SIG-M5 treated with dmso at 0.1 percent for 504 hours (cell line): Measurements from ENCODE around the gene RANBP1.

ENCODE experiments used
- DNase-seq: peaks from one replicate; lab custom pipeline; 2025; ENCODE audit not compliant: unreplicated experiment; lab: John Stamatoyannopoulos, UW

Gene RANBP1

GRCh38 chr22:20135806-20136602 is 20.1 kb downstream of the RANBP1 start:
- DNase-seq: no peak

- no peak for DNase-seq
These were observed 20.6 kb downstream of the RANBP1 start for GRCh38 chr22:20136603-20136873.

- no peak for DNase-seq
These were observed 21.2 kb downstream of the RANBP1 start for GRCh38 chr22:20137113-20137512.

- no peak for DNase-seq
These were observed 21.9 kb downstream of the RANBP1 start for GRCh38 chr22:20137671-20138416.

- DNase-seq: no peak
These were observed 22.5 kb downstream of the RANBP1 start for GRCh38 chr22:20138417-20138738.

DNA sequence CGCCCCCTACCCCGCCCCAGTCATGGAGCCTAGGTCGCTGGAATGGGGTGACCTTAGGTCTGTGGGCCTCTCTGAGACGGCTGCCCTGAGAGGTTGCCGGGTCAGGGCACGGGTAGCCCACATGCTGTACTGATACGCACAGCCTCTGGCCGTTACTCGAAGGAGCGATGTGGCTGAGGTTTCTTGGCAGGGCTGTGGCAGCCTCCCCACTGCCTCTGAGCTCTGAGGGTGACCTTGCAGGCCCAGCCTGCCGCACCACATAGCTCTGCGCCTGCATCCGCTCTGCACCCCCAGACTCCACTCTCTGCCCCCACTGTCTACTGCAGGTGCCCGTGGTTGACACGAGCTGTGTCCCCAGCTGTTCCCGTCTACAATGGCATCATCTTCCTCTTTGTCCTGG is 23.0 kb downstream of the RANBP1 start:
- no peak for DNase-seq

GRCh38 chr22:20139391-20140106 is 23.6 kb downstream of the RANBP1 start:
- DNase-seq: no peak

- DNase-seq: no peak
These were observed 24.2 kb downstream of the RANBP1 start for GRCh38 chr22:20140107-20140445.

- DNase-seq: no peak
These were observed 24.6 kb downstream of the RANBP1 start for GRCh38 chr22:20140521-20140964.

DNA sequence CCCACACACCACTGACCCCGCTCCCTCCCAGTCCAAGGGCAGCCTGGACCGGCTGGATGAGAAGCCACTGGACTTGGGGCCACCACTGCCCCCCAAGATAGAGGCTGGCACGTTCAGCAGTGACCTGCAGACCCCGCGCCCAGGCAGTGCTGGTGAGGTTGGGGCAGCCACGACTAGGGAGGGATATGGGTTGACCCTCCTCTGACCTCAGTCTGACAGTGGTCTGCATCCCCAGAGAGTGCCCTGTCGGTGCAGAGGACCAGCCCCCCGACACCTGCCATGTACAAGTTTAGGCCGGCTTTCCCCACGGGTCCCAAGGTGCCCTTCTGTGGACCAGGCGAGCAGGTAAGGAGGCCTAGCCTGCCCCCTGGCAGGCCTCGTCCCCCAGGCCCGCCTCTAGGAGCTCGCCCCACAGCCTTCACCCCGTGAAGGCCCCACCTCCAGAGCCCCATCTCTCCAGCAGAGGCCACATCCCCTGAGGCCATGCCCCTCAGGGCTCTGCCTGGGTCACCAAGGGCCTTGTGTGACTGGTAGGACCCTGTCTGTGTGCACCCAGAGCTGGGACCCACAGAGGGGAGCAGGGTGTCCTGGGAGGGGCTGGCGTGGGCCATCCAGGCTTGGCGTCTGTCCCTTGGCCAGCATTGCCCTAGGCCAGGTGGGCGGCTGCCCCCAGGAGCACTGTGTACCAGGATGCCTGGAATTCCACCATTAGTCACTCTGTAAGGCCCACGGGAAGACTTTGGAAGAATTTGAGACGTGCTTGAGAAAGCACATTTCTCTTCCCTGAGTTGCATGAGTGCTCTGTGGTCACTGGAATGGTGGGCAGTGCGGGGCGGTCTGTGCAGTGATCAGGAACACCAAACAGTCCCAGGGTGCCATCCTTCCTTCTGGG is 25.5 kb downstream of the RANBP1 start:
- no peak for DNase-seq

DNA sequence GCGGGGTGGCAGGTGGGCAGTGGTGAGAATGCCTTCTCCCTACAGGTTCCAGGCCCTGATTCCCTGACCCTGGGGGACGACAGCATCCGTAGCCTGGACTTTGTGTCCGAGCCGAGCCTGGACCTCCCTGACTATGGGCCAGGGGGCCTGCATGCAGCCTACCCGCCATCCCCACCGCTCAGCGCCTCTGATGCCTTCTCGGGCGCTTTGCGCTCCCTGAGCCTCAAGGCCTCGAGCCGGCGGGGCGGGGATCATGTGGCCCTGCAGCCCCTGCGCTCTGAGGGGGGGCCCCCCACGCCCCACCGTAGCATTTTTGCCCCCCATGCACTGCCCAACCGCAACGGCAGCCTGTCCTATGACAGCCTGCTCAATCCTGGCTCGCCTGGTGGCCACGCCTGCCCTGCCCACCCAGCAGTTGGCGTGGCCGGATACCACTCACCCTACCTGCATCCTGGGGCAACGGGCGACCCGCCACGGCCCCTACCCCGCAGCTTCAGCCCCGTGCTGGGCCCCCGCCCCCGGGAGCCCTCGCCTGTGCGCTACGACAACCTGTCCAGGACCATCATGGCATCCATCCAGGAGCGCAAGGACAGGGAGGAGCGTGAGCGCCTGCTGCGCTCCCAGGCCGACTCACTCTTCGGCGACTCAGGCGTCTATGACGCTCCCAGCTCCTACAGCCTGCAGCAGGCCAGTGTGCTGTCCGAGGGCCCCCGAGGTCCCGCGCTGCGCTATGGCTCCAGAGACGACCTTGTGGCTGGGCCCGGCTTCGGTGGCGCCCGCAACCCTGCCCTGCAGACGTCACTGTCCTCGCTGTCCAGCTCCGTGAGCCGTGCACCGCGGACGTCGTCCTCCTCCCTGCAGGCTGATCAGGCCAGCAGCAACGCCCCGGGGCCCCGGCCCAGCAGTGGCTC is 27.1 kb downstream of the RANBP1 start:
- no peak for DNase-seq

- no peak for DNase-seq
These were observed 28.2 kb downstream of the RANBP1 start for GRCh38 chr22:20143883-20144665.

- DNase-seq: no peak
These were observed 29.4 kb downstream of the RANBP1 start for GRCh38 chr22:20145206-20145831.

- DNase-seq: no peak
These were observed 29.9 kb downstream of the RANBP1 start for GRCh38 chr22:20145832-20146223.

DNA sequence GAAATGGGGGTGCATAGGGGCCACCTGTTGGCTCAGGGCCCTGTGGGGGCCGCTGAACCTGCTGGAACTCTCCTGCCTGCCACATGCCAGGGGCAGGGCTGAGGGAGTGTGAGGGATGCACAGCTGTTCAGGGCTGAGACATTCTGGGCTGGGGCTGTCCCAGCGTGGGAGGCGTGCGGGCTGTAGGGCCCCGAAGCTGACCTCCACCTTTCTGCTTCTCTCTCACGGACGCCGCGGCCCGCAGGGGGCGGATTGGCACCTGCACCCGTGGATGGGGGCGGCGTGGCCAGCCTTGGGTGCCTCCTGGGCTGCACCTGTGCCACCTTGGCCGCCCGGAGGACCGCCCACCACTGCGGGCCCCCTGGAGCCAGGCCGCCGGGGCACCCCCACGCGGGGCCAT is 30.9 kb downstream of the RANBP1 start:
- no peak for DNase-seq

DNA sequence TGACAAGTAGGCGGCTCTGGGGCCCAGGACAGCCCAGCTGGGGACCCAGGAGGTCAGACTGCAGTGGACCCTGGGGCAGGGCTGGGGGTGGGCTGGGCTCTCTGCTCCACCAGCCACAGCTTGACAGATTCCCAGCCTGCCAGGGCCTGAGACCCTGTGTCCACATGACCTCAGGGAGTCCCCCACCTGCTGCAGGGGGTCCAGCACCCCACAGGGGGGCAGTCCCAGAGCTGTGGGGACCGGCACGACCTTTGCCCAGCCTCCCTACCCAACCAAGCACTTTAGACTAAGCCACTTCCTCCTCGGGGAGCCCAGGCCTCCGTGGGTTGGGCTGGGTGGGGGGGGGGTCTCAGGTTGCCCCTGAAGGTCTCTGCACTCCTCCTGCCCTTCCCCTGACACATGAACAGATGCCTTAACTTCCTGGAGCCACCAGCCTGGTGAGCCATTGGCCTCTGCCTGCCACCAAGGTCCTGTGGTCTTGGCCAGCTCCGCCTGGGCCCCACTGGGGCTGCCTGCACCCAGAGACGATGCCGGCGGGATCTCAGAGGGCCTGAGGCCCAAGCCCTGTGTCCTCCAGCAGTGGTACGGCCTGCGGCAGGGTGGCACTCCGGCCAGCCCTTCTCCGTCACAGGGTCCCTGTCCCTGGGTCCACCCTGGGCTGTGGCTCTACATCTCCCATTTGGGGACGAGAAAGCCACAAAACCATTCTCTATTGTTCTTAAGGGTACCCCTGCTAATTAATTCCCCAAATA is 31.5 kb downstream of the RANBP1 start:
- no peak for DNase-seq

GRCh38 chr22:20148414-20148813 is 32.5 kb downstream of the RANBP1 start:
- DNase-seq: no peak
